T-cell (primary cell): ENCODE results near the gene ADPRHL1. TPM values are rescaled to one million over a fixed set of nuclear protein-coding genes. Genes with fewer than 3 reads are reported as not detected.

ENCODE experiments used
- ATAC-seq, 4 experiments: fragments of 200-7000 bp in 3 of 4; fragments of 150-1000 bp in 1 of 4; cut with Tn5 transposase; replicated peaks in 1 of 4; 1 replicate in 3 of 4; 2 replicates in 1 of 4; pipeline ENCODE4 v1.10.0; 2021; ENCODE audit warnings: moderate library complexity in 3 of 4, mild to moderate bottlenecking in 2 of 4, moderate number of reproducible peaks in 1 of 4
- CTCF ChIA-PET, 2 donors: fragments of 300-600 bp; sonication (Branson Sonifier 250); formaldehyde crosslinking; loops; one replicate each; lab custom pipeline; 2022; ENCODE audit warnings: antibody characterized with exemption in 2 of 2; lab: Charles Lee
- POLR2A ChIA-PET, 2 donors: fragments of 300-600 bp; sonication (Branson Sonifier 250); formaldehyde crosslinking; loops; one replicate each; lab custom pipeline; 2022; ENCODE audit warnings: antibody characterized with exemption in 2 of 2; lab: Charles Lee
- DNase-seq, 35 experiments: peaks; one replicate each; pipeline versions ENCODE4 v3.0.0 to v3.0.0-alpha.2; 2013 to 2023
- H3K27ac ChIP-seq: one replicate; pipeline ENCODE4 v1.5.1; 2013; ENCODE audit warnings: low read length
- H3K27me3 ChIP-seq, 2 experiments: replicated peaks in 1 of 2; 1 replicate in 1 of 2; 2 replicates in 1 of 2; pipeline versions ENCODE4 v1.6.1 to v1.7.0; 2013; ENCODE audit warnings: low read length in 1 of 2, mixed read lengths in 1 of 2; ENCODE audit not compliant: control insufficient read depth in 2 of 2, insufficient read depth in 2 of 2; ENCODE audit errors: extremely low read depth in 1 of 2
- H3K36me3 ChIP-seq, 2 donors: 1 replicate in 1 of 2; 2 replicates in 1 of 2; pipeline versions ENCODE4 v1.6.1 to v1.7.0; 2013; ENCODE audit warnings: low read length in 1 of 2; ENCODE audit not compliant: control insufficient read depth in 2 of 2, insufficient read depth in 1 of 2; ENCODE audit errors: extremely low read depth in 1 of 2
- H3K4me1 ChIP-seq, 2 experiments: 1 replicate in 1 of 2; 2 replicates in 1 of 2; pipeline versions ENCODE4 v1.6.1 to v1.7.0; 2013; ENCODE audit warnings: low read length in 2 of 2, mixed read lengths in 1 of 2; ENCODE audit not compliant: insufficient read depth in 2 of 2, control insufficient read depth in 1 of 2; ENCODE audit errors: extremely low read depth in 1 of 2
- H3K4me3 ChIP-seq, 2 donors: 1 replicate in 1 of 2; 2 replicates in 1 of 2; pipeline versions ENCODE4 v1.5.1 to v1.7.0; 2013; ENCODE audit warnings: mild to moderate bottlenecking in 2 of 2, low read length in 1 of 2, moderate library complexity in 1 of 2; ENCODE audit not compliant: control insufficient read depth in 1 of 2; ENCODE audit errors: extremely low read depth in 1 of 2
- H3K9me3 ChIP-seq: 2 replicates; pipeline ENCODE4 v1.7.0; 2013
- H3K27ac Mint-ChIP-seq, 2 donors: one replicate each; pipeline ENCODE4 v1.8.0; 2020 to 2021; ENCODE audit warnings: mild to moderate bottlenecking in 2 of 2, mixed read lengths in 2 of 2
- H3K27me3 Mint-ChIP-seq, 2 donors: one replicate each; pipeline ENCODE4 v1.8.0; 2021 to 2022; ENCODE audit warnings: mixed read lengths in 2 of 2
- H3K36me3 Mint-ChIP-seq: one replicate; pipeline ENCODE4 v1.8.0; 2021; ENCODE audit warnings: mixed read lengths
- H3K4me1 Mint-ChIP-seq, 3 donors: one replicate each; pipeline ENCODE4 v1.8.0; 2020 to 2022; ENCODE audit warnings: mixed read lengths in 3 of 3, mild to moderate bottlenecking in 1 of 3
- H3K4me3 Mint-ChIP-seq, 3 donors: one replicate each; pipeline ENCODE4 v1.8.0; 2020 to 2022; ENCODE audit warnings: mild to moderate bottlenecking in 3 of 3, mixed read lengths in 3 of 3, moderate library complexity in 3 of 3
- H3K9me3 Mint-ChIP-seq, 3 donors: one replicate each; pipeline ENCODE4 v1.8.0; 2020 to 2022; ENCODE audit warnings: mixed read lengths in 3 of 3
- WGBS: methylation state at CpG from one replicate; pipeline ENCODE4 v1.1.5; 2013; ENCODE audit warnings: missing lambda C conversion rate; ENCODE audit not compliant: insufficient coverage; 5-methylcytosine and 5-hydroxymethylcytosine counted together
- total RNA-seq, 35 experiments: library from RNA in 6 of 35; stranded (reverse) in 6 of 35; fragments of 120-200 nt in 1 of 35; gene quantifications; one replicate each; pipeline versions ENCODE4 v1.2.1 to v1.2.4 and lab custom pipeline; 2013 to 2026

The ADPRHL1 gene
- total RNA-seq, 5 donors from 2014 or later (not counting 1 experiment from before 2014, with no cell fraction given), result 0.37 to 1.7 (median 0.92) TPM

- CTCF ChIA-PET, result no interaction called here
- POLR2A ChIA-PET, result no interaction called here
Measured at GRCh38 chr13:113448545-113448884, 4.8 kb downstream of the ADPRHL1 start.

DNA sequence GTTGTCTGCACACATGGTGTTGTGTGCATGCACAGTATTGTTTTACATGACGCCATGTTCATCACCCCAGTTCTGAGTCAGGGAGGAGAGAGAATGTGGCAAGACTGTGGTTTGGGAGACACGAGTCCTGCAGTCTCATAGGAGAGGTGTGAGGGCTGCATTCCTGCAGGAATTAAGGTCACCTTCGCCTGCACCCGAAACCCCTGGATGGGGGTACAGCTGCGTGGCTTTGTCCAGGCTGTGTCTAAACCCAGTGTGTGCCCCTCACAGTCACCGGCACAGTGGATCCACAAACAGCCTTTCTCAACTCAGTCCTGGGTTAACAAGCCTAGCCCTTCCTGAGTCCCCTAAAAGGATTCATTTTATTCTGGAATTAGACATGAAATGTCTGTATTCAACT is 5.7 kb downstream of the ADPRHL1 start:
- ATAC-seq, result no peak
- peaks cover 2% of the 10 kb centered on the region for H3K36me3 Mint-ChIP-seq
- peaks cover 0 to 4% of the 10 kb centered on the region in 2 experiments for H3K4me1 ChIP-seq

More at GRCh38 chr13:113448545-113448884, 4.8 kb downstream of the ADPRHL1 start:
- no peak for ATAC-seq
- Mint-ChIP-seq H3K9me3 (no peaks in the 10 kb centered on the region), H3K4me1 (peaks cover 0 to 11% (median 0%) of the 10 kb centered on the region in 3 donors), H3K36me3 (no peaks in the 10 kb centered on the region), H3K27me3 (no peaks in the 10 kb centered on the region), H3K4me3 (peak overlapping the region in 2 of 3 donors; percentile 21 to 69), H3K27ac (peak overlapping the region in 1 of 2 donors; percentile 75)
- Histone ChIP-seq H3K27me3 (no peaks in the 10 kb centered on the region), H3K4me3 (peak overlapping the region in 1 of 2 donors; percentile 14), H3K9me3 (no peaks in the 10 kb centered on the region), H3K27ac (no peak overlapping the region), H3K36me3 (no peaks in the 10 kb centered on the region), H3K4me1 (peaks cover 0 to 4% of the 10 kb centered on the region in 2 experiments)
- no peak for DNase-seq
- WGBS, result 72% methylated on average over 3 of the region's 6 CpGs

DNA sequence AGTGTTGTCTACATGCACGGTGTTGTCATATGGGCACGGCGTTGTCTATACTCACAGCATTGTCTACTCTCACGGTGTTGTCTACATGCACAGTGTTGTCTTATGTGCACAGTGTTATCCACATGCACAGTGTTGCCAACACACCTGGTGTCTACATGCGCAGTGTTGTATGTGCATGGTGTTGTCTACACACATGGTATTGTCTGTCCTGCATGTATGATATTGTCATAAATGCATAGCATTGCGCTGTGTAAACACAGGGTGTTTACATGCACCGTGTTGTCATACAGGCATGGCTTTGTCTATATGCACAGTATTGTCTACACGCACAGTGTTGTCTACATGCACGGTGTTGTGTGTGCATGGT is 6.8 kb downstream of the ADPRHL1 start:
- no peak for ATAC-seq
- no peak for DNase-seq
- WGBS, result 91% methylated on average over 7 of the region's 9 CpGs
- Histone ChIP-seq H3K9me3 (no peaks in the 10 kb centered on the region), H3K4me1 (peaks cover 0 to 4% of the 10 kb centered on the region in 2 experiments), H3K4me3 (no peak overlapping the region), H3K27ac (no peak overlapping the region), H3K36me3 (no peaks in the 10 kb centered on the region), H3K27me3 (no peaks in the 10 kb centered on the region)
- peaks cover 0 to 11% (median 0%) of the 10 kb centered on the region in 3 donors for H3K4me1 Mint-ChIP-seq
- CTCF ChIA-PET, result no interaction called here
- no peak overlapping the region for H3K4me3 Mint-ChIP-seq
- POLR2A ChIA-PET, result no interaction called here
- peaks cover 5% of the 10 kb centered on the region for H3K36me3 Mint-ChIP-seq
- no peaks in the 10 kb centered on the region for H3K9me3 Mint-ChIP-seq
- H3K27ac Mint-ChIP-seq, result no peak overlapping the region
- H3K27me3 Mint-ChIP-seq, result no peaks in the 10 kb centered on the region

More for the DNA sequence above, 5.7 kb downstream of the ADPRHL1 start:
- ChIA-PET POLR2A (no interaction called here), CTCF (no interaction called here)
- 93% methylated on average over 6 of the region's 6 CpGs for WGBS
- Mint-ChIP-seq H3K27ac (no peak overlapping the region), H3K9me3 (no peaks in the 10 kb centered on the region), H3K4me3 (no peak overlapping the region), H3K4me1 (peaks cover 0 to 11% (median 0%) of the 10 kb centered on the region in 3 donors), H3K27me3 (no peaks in the 10 kb centered on the region)
- Histone ChIP-seq H3K36me3 (no peaks in the 10 kb centered on the region), H3K27me3 (no peaks in the 10 kb centered on the region), H3K4me3 (no peak overlapping the region), H3K27ac (no peak overlapping the region), H3K9me3 (no peaks in the 10 kb centered on the region)
- no peak for DNase-seq

DNA sequence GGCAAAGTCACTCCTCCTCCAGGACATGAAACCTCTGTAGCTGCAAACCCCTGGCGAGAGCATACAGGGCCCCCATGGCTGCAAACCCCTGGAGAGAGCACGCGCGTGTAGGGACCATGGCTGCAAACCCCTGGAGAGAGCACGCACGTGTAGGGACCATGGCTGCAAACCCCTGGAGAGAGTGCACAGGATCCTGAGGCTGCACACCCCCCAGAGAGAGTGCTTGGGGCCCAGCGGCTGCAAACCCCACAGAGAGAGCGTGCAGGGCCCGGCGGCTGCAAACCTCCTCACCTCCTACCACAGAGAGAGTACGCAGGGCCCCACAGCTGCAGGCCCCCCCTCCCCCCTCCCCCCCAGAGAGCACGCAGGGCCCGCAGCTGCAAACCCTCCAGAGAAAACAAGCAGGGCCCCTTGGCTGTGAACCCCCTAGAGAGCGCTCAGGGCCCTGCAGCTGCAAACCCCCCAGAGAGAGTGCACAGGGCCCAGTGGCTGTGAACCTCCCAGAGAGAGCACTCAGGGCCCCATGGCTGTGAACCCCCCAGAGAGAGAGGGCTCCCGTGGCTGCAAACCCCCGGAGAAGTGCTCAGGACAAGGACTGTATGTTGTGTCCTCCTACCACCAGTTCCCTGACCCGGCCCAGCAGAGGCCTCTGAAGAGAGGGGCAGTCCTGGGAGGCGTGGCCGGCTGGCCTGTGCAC is 7.3 kb downstream of the ADPRHL1 start:
- ATAC-seq (no peak), DNase-seq (no peak)
- H3K36me3 Mint-ChIP-seq, result peaks cover 5% of the 10 kb centered on the region
- ChIA-PET CTCF (no interaction called here), POLR2A (no interaction called here)
- peaks cover 0 to 4% of the 10 kb centered on the region in 2 experiments for H3K4me1 ChIP-seq
- H3K4me3 ChIP-seq, result no peak overlapping the region
- H3K36me3 ChIP-seq, result no peaks in the 10 kb centered on the region
- no peaks in the 10 kb centered on the region for H3K27me3 ChIP-seq
- H3K27ac ChIP-seq, result no peak overlapping the region
- peaks cover 0 to 11% (median 0%) of the 10 kb centered on the region in 3 donors for H3K4me1 Mint-ChIP-seq
- H3K4me3 Mint-ChIP-seq, result no peak overlapping the region
- H3K9me3 ChIP-seq, result no peaks in the 10 kb centered on the region
- 53% methylated on average over 12 of the region's 19 CpGs for WGBS
- no peaks in the 10 kb centered on the region for H3K9me3 Mint-ChIP-seq
- H3K27ac Mint-ChIP-seq, result no peak overlapping the region
- no peaks in the 10 kb centered on the region for H3K27me3 Mint-ChIP-seq

DNA sequence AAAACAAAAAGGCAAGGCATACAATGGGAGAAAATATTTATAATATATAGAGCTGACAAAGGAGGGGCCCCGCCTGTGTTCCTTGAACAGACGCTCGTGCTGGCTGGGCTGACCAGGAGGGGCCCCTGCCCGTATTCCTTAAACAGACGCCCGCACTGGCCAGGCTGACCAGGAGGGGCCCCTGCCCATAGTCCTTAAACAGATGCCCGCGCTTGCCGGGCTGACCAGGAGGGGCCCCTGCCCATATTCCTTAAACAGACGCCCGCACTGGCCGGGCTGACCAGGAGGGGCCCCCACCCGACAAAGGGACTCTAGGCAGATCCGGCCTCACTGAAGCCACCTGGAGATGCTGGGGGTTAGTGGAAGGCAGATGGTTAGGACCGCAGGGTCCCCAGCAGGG is 9.3 kb downstream of the ADPRHL1 start:
- POLR2A ChIA-PET, result no interaction called here
- H3K27ac Mint-ChIP-seq, result no peak overlapping the region

GRCh38 chr13:113442985-113443362 is 10.3 kb downstream of the ADPRHL1 start:
- Mint-ChIP-seq H3K27ac (no peak overlapping the region), H3K36me3 (peaks cover 5% of the 10 kb centered on the region), H3K4me3 (no peak overlapping the region), H3K4me1 (no peaks in the 10 kb centered on the region), H3K27me3 (no peaks in the 10 kb centered on the region), H3K9me3 (no peaks in the 10 kb centered on the region)
- H3K9me3 ChIP-seq, result no peaks in the 10 kb centered on the region
- no peak overlapping the region for H3K27ac ChIP-seq
- ChIA-PET CTCF (no interaction called here), POLR2A (no interaction called here)
- ATAC-seq (no peak), DNase-seq (no peak)
- no CpG with 5 or more reads among the region's 1 CpG for WGBS
- peaks cover 0 to 3% of the 10 kb centered on the region in 2 experiments for H3K4me1 ChIP-seq
- no peaks in the 10 kb centered on the region for H3K36me3 ChIP-seq
- no peak overlapping the region for H3K4me3 ChIP-seq
- no peaks in the 10 kb centered on the region for H3K27me3 ChIP-seq

More for the DNA sequence above, 9.3 kb downstream of the ADPRHL1 start:
- Histone ChIP-seq H3K27ac (no peak overlapping the region), H3K4me3 (no peak overlapping the region), H3K9me3 (no peaks in the 10 kb centered on the region), H3K27me3 (no peaks in the 10 kb centered on the region), H3K36me3 (no peaks in the 10 kb centered on the region), H3K4me1 (peaks cover 0 to 3% of the 10 kb centered on the region in 2 experiments)
- Mint-ChIP-seq H3K9me3 (no peaks in the 10 kb centered on the region), H3K4me3 (no peak overlapping the region), H3K27me3 (no peaks in the 10 kb centered on the region), H3K36me3 (peaks cover 5% of the 10 kb centered on the region), H3K4me1 (peaks cover 0 to 3% (median 0%) of the 10 kb centered on the region in 3 donors)
- DNase-seq, result no peak
- ATAC-seq, result no peak
- 100% methylated on average over 4 of the region's 15 CpGs for WGBS
- CTCF ChIA-PET, result no interaction called here
